ENCODE measurements around the gene CYP46A1. TPM values are rescaled to one million over a fixed set of nuclear protein-coding genes. Genes with fewer than 3 reads are reported as not detected.

The CYP46A1 gene
- total RNA-seq, 4 donors from 2014 or later, result 0.04 to 1.1 TPM; not detected in 2

GRCh38 chr14:99718031-99718810, 34.1 kb downstream of the CYP46A1 start:
- H3K4me3 ChIP-seq, result no peak overlapping the region
- TF ChIP-seq CTCF (IDR thresholded peaks at IDR 0.05) (no peak), POLR2A (IDR thresholded peaks at IDR 0.05) (no peak)
- no peaks in the 10 kb centered on the region for H3K9me3 ChIP-seq
- intact Hi-C loops (cut with DNase I), result no loop called here
- no peak for DNase-seq
- H3K36me3 ChIP-seq, result no peaks in the 10 kb centered on the region
- 58 to 61% methylated on average over 4 to 10 of the region's 14 CpGs for WGBS, 2 donors
- H3K27ac ChIP-seq, result no peak overlapping the region
- no peaks in the 10 kb centered on the region for H3K27me3 ChIP-seq
- no peaks in the 10 kb centered on the region for H3K4me1 ChIP-seq

GRCh38 chr14:99718811-99719192, 34.7 kb downstream of the CYP46A1 start:
- Histone ChIP-seq H3K27ac (no peak overlapping the region), H3K27me3 (no peaks in the 10 kb centered on the region), H3K4me1 (no peaks in the 10 kb centered on the region), H3K9me3 (no peaks in the 10 kb centered on the region), H3K36me3 (no peaks in the 10 kb centered on the region), H3K4me3 (no peak overlapping the region)
- 78 to 87% methylated on average over 5 of the region's 5 CpGs for WGBS, 2 donors
- DNase-seq, result no peak
- intact Hi-C loops (cut with DNase I), result no loop called here
- no peak for TF ChIP-seq CTCF (IDR thresholded peaks at IDR 0.05)
- TF ChIP-seq POLR2A (IDR thresholded peaks at IDR 0.05), result no peak

- no peak for DNase-seq
- no peaks in the 10 kb centered on the region for H3K4me1 ChIP-seq
- H3K36me3 ChIP-seq, result no peaks in the 10 kb centered on the region
- intact Hi-C loops (cut with DNase I), result no loop called here
- TF ChIP-seq CTCF (IDR thresholded peaks at IDR 0.05) (no peak), POLR2A (IDR thresholded peaks at IDR 0.05) (no peak)
- peaks cover 0 to 12% (median 0%) of the 10 kb centered on the region in 4 donors for H3K27me3 ChIP-seq
- no peaks in the 10 kb centered on the region for H3K9me3 ChIP-seq
- 86 to 87% methylated on average over 13 to 17 of the region's 18 CpGs for WGBS, 2 donors
- no peak overlapping the region for H3K27ac ChIP-seq
- H3K4me3 ChIP-seq, result no peak overlapping the region
Measured at GRCh38 chr14:99720941-99721791, 37.1 kb downstream of the CYP46A1 start.

GRCh38 chr14:99721792-99722516, 37.9 kb downstream of the CYP46A1 start:
- H3K27me3 ChIP-seq, result peaks cover 0 to 20% (median 0%) of the 10 kb centered on the region in 4 donors
- 53 to 79% methylated on average over 2 to 7 of the region's 12 CpGs for WGBS, 2 donors
- intact Hi-C loops (cut with DNase I), result no loop called here
- H3K36me3 ChIP-seq, result no peaks in the 10 kb centered on the region
- H3K4me1 ChIP-seq, result no peaks in the 10 kb centered on the region
- no peak for TF ChIP-seq POLR2A (IDR thresholded peaks at IDR 0.05)
- no peak for TF ChIP-seq CTCF (IDR thresholded peaks at IDR 0.05)
- H3K4me3 ChIP-seq, result no peak overlapping the region
- no peak for DNase-seq
- H3K9me3 ChIP-seq, result no peaks in the 10 kb centered on the region
- no peak overlapping the region for H3K27ac ChIP-seq
